Fibroblast of the aortic adventitia (primary cell): ENCODE results near the gene MAN2A2. TPM values are rescaled to one million over a fixed set of nuclear protein-coding genes. Genes with fewer than 3 reads are reported as not detected.

Experiments
- DNase-seq: peaks from one replicate; pipeline ENCODE4 v3.0.0-alpha.2; 2010; ENCODE audit warnings: low read depth
- H3K4me3 ChIP-seq: 2 replicates; pipeline ENCODE4 v1.5.1; 2011; ENCODE audit warnings: low read depth, mild to moderate bottlenecking, control low read depth, low read length, moderate library complexity
- total RNA-seq: library from RNA; depleted of rRNA; stranded (reverse); fragments of >200 nt; gene quantifications from 2 replicates; pipeline ENCODE4 v1.2.3, GENCODE V29; 2012; ENCODE audit warnings: low replicate concordance
- TF ChIP-seq, protein P1 (sequence below): IDR thresholded peaks from 2 replicates; pipeline ENCODE4 v1.5.1; 2011; ENCODE audit warnings: mild to moderate bottlenecking, low read length, control low read depth, inconsistent platforms; ENCODE audit not compliant: insufficient read depth

MAN2A2 gene
- total RNA-seq, 1 donor = 11.0 TPM

DNA sequence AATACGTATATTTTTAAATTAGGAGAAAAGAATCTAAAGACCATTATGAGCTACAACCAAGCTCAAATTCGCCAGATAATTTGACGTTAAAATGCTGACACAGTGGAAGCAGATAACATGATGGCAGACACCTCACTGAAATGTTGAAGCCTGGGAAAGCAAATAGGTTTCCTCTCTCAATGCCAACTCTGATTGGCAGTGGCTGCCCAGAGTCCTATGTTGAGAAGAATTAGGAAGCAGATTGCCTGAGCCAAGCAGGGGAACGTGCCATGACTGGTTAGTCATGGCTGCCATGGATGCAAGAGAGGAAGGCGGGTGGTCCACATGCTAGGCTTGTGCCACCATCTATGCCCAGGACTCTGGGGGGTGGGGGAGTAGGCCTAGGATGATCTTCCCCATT is 35.2 kb downstream of the MAN2A2 start:
- no peak for DNase-seq
- TF ChIP-seq, protein P1, sequence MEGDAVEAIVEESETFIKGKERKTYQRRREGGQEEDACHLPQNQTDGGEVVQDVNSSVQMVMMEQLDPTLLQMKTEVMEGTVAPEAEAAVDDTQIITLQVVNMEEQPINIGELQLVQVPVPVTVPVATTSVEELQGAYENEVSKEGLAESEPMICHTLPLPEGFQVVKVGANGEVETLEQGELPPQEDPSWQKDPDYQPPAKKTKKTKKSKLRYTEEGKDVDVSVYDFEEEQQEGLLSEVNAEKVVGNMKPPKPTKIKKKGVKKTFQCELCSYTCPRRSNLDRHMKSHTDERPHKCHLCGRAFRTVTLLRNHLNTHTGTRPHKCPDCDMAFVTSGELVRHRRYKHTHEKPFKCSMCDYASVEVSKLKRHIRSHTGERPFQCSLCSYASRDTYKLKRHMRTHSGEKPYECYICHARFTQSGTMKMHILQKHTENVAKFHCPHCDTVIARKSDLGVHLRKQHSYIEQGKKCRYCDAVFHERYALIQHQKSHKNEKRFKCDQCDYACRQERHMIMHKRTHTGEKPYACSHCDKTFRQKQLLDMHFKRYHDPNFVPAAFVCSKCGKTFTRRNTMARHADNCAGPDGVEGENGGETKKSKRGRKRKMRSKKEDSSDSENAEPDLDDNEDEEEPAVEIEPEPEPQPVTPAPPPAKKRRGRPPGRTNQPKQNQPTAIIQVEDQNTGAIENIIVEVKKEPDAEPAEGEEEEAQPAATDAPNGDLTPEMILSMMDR = no peak
- H3K4me3 ChIP-seq = no peak overlapping the region

DNA sequence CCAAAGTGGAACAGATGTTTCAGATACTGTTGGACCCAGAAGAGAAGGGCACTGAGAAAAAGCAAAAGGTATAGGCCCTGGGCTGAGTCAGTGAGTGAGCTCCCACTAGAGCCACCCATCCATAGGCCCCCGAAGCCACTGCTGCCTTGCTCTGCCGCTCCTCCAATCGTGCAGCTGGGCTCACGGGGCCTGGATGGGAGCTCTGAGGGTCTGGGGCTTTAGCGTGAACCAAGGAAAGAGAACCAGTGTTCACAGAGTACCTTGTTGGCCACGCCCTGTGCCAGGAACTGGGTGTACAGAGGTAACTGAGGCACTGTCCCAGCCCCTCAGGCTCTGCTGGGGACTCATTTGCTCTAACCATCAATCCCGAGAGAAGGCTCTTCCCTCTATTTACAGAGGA is 36.7 kb downstream of the MAN2A2 start:
- H3K4me3 ChIP-seq = no peak overlapping the region
- no peak for DNase-seq
- TF ChIP-seq, protein P1 = no peak

DNA sequence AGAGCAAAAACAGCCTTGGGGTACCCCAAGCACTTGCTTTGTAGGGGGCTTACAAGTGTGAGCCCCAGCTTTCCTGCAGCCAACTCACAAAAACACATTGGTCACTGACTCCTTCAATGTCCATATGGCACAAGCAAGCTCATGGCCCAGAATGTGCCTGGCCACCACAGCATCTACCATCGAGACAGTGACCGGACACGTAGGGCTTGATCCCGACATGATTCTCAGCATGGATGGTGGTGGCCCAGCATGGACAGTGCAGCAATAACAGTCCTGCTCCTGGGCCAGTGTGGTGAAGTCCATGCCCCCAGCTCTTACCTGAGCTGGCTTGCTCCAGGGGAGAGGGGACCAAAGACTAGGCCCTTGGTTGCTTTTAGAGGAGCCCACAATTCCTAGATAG is 37.9 kb downstream of the MAN2A2 start:
- DNase-seq = no peak
- TF ChIP-seq, protein P1 = no peak
- no peak overlapping the region for H3K4me3 ChIP-seq

DNA sequence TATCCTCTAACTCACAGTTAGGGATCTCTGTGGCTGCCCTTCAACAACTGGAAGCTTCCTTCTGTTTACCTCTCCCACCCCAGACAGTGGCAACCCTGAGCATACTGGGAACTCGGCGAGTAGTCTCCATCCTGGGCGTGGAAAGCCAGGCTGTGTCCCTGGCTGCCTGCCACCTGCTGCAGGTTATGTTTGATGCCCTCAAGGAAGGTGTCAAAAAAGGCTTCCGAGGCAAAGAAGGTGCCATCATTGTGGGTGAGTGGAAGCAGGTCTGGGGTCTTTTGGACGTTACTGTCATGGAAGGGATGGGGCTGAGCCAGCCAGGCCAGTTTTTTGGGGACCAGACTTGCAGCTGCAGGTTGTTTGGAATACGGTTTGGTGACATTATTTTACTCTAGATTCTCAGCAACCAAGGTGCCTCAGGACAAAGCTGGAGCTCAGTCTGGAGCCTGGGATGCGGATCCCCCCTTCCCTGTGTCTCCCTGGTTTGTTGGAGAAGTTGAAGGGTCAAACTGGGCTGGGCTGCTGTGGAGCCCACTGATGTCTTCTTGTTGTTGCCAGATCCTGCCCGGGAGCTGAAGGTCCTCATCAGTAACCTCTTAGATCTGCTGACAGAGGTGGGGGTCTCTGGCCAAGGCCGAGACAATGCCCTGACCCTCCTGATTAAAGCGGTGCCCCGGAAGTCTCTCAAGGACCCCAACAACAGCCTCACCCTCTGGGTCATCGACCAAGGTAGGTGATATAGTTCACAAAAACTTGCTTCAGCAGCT is 39.4 kb downstream of the MAN2A2 start:
- TF ChIP-seq, protein P1 = no peak

DNA sequence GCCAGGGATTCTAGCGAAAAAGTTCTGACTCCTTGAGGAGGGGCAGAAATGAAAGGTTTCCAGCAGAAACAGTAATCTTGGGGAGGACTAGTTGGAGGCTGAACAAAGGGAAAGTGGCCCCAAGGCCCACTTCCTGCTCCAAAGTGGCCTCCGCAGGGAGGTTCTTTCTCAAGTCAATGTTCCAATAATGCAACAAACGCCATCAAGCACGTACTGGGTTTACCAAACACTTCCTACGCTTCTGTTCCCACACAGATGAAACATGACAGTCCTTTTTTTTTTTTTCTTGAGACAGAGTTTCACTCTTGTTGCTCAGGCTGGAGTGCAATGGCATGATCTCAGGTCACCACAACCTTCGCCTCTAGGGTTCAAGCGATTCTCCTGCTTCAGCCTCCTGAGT is 42.0 kb downstream of the MAN2A2 start:
- no peak for DNase-seq
- H3K4me3 ChIP-seq = no peak overlapping the region
- TF ChIP-seq, protein P1 = no peak

More for the DNA sequence above, 39.4 kb downstream of the MAN2A2 start:
- H3K4me3 ChIP-seq = no peak overlapping the region
- DNase-seq = no peak

DNA sequence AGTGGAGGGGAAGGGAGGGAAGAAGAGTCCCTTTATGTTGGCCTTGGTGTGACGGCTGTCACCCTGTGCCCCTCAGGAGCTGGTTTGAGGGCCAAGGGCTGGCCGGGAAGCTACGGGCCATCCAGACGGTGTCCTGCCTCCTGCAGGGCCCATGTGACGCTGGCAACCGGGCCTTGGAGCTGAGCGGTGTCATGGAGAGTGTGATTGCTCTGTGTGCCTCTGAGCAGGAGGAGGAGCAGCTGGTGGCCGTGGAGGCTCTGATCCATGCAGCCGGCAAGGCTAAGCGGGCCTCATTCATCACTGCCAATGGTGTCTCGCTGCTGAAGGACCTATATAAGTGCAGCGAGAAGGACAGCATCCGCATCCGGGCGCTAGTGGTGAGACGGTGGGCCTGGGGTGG is 43.4 kb downstream of the MAN2A2 start:
- TF ChIP-seq, protein P1 = no peak
- no peak overlapping the region for H3K4me3 ChIP-seq
- DNase-seq = no peak
